HG03460 (cell line): ENCODE measurements around the gene TDRD12.
"Not testable (repeated sequence)": the region's sequence is repeated elsewhere in the genome, so short reads cannot be mapped to it uniquely, and the experiment has no call there.

Experiments
- ATAC-seq: cut with Tn5 transposase; IDR thresholded peaks from one replicate; pipeline ENCODE4 v1.9.1; 2021; ENCODE audit not compliant: unreplicated experiment

TDRD12 gene

DNA sequence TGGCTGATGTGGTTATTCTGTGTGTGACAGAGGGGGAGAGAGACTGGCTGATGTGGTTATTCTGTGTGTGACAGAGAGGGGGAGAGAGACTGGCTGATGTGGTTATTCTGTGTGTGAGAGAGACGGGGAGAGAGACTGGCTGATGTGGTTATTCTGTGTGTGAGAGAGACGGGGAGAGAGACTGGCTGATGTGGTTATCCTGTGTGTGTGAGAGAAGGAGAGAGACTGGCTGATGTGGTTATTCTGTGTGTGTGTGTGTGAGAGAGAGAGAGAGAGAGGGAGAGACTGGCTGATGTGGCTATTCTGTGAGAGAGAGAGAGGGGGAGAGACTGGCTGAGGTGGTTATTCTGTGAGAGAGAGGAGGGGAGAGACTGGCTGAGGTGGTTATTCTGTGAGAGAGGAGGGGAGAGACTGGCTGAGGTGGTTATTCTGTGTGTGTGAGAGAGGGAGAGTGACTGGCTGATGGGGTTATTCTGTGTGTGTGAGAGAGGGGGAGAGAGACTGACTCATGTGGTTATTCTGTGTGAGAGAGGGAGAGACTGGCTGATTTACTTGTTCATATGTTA lies 27.1 kb downstream of the TDRD12 start:
- ATAC-seq = not testable (repeated sequence)

DNA sequence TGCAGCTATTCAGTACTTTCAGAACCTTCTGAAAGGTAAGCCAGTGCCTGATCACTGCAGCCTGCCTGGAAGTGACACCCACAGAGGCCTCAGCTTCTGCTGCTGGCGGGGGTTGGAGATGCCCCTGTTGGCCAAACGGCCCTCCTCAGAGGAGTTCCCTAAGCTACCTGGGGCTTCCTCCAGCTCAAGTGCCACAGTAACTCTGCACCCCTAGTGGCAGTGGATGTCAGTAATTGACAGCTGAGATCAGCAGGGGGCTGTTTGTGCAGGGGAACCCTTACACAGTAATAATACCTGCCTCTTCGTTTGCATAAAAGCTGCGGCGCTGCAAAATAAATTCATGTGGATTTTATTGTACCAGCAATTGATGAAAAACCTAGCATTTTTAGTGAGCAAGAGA lies 28.9 kb downstream of the TDRD12 start:
- no peak for ATAC-seq

DNA sequence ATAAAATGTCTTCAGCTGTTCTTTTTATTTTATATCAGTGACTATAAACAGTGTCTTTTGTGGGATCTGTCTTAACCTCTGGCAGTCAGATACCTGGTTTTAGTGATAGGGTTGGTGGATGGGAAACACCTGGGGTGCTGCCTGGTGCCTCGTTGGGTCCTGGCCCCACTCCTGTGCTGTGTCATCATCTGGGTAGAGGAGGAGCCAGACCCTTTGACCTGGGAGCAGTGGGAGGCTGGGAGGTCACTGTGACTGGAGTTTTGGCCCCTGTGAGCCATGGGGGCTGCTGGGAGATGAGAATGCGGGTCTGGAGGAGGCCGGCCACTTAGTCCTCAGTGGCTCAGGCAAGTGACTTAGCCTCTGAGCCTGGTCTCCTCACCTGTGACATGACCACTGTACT lies 29.4 kb downstream of the TDRD12 start:
- no peak for ATAC-seq

DNA sequence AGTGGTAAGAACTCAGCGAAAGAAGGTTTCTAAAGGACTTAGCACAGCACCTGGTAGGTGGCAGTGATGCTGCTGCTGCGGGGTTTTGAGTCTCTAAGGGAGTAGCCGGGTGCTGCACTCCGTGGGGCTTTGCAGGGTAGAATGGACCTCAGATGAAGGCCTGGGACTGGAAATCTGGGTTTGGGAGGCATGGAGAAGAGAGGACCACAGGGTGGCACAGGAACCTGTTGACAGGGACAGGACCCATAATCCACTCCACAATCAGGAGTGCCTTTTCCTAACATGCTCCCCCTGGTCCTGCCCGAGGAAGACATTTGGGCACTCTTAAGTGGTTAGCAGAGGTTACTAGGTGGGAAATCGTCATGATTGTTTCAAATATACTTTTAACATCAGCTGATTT lies 29.8 kb downstream of the TDRD12 start:
- ATAC-seq = no peak

DNA sequence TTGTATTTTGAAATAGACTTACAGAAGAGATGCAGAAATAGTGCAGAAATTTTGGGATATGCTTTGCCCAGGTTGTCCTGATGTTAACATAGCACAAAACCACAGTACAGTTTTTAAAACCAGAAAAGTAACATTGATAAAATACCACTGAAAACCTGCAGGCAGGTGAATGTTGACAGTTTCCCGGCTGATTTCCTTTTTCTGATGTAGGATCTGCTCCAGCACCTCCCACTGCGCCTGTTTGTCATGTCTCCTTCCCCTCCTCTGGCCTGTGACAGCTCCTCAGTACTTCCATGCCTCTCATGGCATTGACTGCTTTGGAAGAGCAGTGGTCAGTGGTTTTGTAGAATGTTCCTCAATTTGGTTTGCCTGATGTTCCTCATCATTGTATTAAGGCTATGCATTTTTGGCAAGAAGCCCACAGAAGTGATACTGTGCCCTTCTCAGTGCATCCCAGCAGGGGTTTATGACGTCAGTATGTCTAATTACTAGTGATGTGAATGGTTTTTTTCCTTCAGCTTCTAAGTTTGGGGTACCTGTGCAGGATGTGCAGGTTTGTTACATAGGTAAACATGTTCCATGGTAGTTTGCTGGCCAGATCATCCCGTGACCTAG lies 31.0 kb downstream of the TDRD12 start:
- ATAC-seq = no peak

DNA sequence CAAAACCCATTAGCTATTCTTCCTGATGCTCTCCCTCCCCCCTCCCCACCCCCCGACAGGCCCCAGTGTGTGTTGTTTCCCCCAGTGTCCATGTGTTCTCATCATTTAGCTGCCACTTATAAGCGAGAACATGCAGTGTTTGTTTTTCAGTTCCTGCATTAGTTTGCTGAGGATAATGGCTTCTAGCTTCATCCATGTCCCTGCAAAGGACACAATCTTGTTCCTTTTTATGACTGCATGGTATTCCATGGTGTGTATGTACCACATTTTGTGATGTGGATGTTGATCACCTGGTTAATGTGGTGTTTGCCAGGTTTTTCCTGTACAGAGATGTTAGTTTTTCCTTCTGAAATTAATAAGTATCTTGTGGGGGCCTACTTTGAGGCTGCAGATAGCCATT lies 31.5 kb downstream of the TDRD12 start:
- no peak for ATAC-seq

DNA sequence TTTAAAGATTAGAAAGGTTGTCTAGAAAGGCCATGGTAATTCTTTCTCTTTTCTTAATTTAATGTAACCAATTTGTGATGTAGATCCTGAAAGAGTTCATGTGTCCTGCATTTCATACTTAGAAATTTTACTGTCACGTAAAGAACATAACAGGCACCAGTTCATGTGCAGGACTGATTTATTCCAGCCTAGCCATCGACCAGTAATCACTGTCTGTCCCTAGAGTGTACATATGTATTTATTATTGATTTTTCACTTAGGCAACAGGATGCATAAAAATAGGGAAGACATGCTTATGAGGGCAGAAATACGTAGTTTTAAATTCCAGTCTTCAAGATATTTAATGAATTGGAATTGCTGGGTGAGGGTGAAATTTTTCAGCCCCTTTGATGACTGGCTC lies 37.6 kb downstream of the TDRD12 start:
- ATAC-seq = no peak

DNA sequence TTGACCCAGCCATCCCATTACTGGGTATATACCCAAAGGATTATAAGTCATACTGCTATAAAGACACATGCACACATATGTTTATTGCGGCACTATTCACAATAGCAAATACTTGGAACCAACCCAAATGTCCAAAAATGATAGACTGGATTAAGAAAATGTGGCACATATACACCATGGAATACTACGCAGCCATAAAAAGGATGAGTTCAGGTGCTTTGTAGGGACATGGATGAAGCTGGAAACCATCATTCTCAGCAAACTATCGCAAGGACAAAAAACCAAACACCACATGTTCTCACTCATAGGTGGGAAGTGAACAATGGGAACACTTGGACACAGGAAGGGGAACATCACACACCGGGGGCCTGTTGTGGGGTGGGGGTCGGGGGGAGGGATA lies 45.8 kb downstream of the TDRD12 start:
- not testable (repeated sequence) for ATAC-seq

DNA sequence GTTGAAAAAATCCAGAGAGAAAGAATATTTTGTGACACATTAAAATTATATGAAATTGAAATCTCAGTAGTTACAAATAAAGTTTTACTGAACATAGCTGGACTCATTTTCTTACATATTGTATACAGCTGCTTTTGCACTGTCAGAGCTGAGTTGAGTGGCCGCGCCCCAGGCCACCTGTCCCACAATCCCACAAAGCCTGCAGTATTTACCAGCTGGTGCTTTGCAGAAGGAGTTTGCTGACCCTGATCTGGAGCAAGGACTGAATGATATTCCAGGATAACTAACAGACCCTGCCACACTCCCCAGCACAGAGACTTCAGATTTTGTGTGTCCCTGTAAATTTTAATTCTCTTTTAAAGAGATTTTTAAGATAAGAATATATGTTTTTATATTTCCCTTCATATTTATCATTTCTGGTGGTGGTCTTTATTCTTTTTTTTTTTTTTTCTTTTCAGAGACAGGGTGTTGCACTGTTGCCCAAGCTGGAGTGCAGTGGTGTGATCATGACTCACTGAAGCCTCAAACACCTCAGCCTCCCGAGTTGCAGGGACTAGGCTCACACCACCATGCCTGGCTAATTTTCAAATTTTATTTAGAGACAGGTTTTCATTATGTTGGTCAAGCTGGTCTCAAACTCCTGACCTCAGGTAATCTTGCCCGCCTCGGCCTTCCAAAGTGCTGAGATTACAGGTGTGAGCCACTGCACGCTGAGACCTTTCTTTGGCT lies 48.5 kb downstream of the TDRD12 start:
- ATAC-seq = no peak

DNA sequence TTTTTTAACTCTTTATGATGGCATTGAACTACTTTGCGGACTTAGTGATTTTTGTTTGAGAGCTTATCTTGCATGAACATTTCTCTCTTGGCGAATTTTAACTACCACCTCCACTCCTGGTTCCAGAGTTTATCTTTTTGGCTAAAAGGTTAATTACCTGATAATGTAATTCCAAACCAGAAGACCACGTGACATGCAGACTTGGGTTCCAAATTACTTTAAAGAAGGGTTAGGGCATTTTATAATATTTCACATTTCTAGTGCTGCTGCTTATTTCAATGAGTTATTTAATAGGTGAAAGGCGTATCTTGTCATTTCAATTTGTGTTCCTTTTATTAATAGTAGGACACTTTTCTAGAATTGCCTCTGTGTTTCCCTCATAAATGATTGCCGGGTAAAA lies 52.0 kb downstream of the TDRD12 start:
- no peak for ATAC-seq

DNA sequence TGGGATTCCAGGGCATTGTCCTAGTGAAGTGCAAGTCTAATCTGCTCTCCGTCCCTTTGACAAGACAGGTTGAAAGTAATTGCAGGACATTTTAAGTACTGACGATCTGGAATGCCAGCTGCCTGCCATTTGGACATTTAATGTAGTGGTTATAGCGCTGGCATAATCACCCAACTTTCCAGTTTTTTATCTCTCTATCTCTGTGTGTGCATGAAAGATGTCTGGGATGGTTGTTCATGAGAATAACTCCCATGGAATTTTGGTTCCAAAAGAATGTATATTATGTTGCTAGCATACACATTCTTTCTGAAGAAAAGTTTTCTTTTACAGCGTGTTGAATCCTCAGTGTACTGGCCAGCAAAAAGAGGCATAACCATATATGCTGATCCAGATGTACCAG lies 53.6 kb downstream of the TDRD12 start:
- ATAC-seq = no peak

DNA sequence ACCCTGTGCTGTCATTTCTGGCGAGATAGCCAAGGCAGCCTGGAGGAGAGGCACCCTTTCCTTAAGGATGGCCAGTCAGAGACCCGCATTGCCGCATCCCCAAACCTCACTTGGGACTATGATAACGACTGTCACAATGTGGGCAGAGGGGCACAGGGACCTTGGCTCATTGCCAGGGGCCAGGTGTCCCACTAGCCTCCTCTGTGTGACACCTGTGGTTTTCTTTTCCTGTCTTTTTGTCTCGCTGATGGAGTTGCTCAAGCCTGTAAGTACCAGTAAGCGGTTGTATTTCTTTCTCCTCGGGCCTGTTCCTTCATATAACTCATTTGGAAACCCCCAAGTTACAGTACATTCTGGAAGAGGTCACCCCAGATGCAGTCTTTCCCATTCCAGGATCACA lies 59.5 kb downstream of the TDRD12 start:
- no peak for ATAC-seq

DNA sequence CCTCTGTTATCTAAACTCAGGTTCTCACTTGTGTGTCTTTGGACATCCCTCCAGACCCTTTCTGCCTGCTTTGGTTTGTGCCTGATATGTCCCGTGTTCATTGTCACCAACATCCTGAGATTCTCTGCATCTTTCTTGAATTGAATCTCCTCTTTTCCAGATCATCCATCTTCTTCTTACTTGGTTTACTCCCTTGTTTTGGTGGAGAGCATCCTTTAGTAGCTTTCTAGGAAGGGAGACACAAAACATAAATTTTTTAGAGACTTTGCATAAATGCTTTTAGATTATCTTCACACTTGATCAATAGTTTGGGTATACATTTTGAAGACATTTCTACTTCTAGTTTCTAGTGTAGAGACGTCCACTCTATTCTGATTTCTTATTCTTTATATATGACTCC lies 61.7 kb downstream of the TDRD12 start:
- ATAC-seq = no peak

DNA sequence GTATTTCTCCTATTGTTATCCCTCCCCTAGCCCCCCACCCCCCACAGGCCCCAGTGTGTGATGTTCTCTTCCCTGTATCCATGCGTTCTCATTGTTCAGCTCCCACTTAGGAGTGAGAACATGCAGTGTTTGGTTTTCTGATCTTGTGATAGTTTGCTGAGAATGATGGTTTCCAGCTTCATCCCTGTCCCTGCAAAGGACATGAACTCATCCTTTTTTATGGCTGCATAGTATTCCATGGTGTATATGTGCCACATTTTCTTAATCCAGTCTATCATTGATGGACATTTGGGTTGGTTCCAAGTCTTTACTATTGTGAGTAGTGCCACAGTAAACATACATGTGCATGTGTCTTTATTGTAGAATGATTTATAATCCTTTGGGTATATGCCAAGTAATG lies 62.5 kb downstream of the TDRD12 start:
- not testable (repeated sequence) for ATAC-seq

DNA sequence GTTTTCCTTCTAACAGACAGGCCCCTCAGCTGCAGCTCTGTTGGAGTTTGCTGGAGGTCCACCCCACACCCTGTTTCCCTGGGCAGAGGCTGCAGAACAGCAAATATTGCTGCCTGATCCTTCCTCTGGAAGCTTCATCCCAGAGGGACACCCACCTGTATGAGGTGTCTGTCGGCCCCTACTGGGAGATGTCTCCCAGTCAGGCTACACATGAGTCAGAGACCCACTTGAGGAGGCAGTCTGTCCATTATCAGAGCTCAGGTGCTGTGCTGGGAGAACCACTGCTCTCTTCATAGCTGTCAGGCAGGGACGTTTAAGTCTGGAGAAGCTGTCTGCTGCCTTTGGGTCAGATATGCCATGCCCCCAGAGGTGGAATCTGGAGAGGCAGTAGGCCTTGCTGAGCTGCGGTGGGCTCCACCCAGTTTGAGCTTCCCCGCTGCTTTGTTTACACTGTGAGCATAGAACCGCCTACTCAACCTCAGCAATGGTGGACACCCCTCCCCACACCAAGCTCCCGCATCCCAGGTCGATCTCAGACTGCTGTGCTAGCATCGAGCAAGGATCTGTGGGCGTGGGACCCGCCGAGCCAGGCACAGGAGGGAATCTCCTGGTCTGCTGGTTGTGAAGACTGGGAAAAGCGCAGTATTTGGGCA lies 67.7 kb downstream of the TDRD12 start:
- not testable (repeated sequence) for ATAC-seq

DNA sequence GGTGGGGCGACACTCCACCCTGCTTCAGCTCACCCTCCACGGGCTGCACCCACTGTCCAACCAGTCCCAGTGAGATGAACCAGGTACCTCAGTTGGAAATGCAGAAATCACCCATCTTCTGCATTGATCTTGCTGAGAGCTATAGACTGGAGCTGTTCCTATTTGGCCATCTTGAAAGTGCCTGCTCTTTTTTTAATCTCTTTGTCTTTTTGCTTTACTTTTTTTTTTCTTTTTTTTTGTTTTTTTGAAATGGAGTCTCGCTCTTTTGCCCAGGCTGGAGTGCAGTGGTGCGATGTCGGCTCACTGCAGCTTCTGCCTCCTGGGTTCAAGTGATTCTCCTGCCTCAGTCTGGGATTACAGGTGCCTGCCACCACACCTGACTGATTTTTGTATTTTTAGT lies 68.3 kb downstream of the TDRD12 start:
- ATAC-seq = not testable (repeated sequence)

DNA sequence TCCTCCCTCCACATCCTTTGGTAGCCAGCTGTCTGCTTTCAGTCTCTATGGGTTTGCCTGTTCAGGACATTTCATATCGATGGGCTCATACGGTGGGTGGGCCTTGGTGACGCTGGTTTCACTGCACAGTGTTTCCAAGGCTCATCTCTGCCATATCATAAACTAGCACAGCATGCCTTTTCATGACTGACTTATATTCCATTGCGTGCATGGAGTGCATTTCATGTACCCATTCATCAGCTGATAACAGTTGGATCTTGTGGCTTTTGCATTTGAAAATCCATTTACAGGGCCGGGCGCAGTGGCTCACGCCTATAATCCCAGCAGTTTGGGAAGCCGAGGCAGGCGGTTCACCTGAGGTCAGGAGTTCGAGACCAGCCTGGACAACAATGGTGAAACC lies 69.9 kb downstream of the TDRD12 start:
- no peak for ATAC-seq

DNA sequence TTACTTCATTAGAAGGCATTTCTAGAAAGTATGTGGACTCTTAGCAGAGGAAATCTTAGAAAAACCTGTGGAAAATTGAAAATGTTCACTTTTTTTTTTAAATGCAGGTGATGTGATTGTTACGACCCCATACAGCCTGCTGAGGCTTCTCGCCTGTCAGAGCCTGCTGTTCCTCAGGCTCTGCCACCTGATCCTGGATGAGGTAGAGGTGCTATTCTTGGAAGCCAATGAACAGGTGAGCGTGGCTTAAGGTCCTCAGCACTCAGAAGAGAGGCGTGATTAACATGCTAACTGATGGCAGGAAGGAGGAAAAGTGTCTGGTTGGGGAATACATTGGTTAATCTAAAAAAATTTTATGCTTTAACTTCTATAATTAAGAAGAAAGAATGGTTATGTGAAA lies 78.6 kb downstream of the TDRD12 start:
- ATAC-seq = no peak

DNA sequence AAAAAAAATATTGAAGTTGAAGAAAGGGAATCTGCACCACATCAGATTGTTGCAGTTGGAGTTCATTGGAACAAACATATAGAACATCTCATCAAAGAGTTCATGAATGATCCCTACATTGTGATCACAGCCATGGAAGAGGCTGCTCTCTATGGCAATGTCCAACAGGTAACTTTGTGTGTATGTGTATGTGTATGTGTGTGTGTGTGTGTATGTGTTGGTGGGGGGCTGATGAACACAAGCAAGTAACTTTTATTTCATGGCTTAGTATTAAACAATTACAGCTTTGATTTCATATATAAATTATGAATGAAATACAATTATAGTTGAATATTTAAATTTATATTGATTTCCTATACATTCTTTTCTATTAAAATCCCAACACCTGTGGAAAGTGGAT lies 80.6 kb downstream of the TDRD12 start:
- no peak for ATAC-seq

DNA sequence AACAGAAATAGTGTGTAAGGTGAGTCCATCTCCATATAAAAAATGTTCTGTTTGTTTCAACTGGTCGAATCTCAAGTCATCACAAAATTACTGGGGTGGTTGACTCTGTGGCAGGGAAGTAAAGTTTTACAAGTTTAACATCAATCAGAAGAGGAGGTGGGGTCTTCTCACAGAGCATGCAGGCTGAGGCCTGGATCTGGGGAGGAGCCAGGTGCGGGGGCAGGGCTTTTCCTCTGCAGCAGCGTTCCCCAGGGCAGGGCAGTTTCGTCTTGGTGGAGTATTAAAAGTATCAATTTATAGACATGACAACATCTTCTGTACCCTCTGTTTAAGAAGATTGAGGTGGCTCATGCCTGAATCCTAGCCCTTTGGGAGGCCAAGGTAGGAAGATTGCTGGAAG lies 81.2 kb downstream of the TDRD12 start:
- no peak for ATAC-seq

DNA sequence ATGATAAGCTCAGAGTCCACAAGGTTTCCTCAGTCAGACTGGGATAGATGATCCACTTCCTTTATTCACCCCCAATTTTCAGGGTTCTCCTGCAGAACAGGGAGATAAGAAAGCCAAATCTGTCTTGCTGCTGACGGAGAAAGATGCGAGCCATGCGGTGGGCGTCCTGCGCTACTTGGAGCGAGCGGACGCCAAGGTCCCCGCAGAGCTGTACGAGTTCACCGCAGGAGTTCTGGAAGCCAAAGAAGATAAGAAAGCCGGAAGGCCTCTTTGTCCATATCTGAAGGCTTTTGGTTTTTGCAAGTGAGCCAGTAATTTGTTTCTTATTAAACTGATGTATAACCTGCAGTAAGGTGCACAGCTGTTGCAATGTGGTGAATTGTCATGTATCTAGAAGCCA lies 83.3 kb downstream of the TDRD12 start:
- no peak for ATAC-seq

DNA sequence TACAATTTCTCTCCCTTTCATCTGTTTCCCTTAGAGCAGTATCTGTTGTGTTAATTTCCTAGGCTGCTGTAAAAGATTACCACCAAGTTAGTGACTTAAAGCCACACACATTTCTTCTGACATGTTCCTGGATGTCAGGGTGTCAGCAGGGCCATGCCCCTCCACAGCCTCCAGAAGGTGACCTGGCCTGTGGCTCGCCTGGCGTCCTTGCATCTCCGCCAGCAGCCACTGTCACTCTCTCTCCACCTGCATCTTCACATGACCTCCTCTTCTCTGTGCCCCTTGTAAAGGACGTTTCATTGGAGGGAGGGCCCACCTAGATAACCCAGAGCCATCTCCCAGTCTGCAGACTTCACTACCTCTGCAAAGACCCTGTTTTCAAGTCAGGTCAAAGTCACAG lies 88.7 kb downstream of the TDRD12 start:
- ATAC-seq = no peak
